Glomerular endothelial cell (primary cell): ENCODE measurements around the gene SYNGAP1. TPM values are rescaled to one million over a fixed set of nuclear protein-coding genes. Genes with fewer than 3 reads are reported as not detected.

ENCODE experiments used
- DNase-seq: peaks from one replicate; pipeline ENCODE4 v3.0.0-alpha.2; 2011; ENCODE audit warnings: low read depth, low spot score; ENCODE audit errors: extremely low read depth
- total RNA-seq: library from RNA; depleted of rRNA; stranded (reverse); fragments of >200 nt; gene quantifications from 2 replicates; pipeline ENCODE4 v1.2.3, GENCODE V29; 2015

The SYNGAP1 gene
- total RNA-seq, 1 donor from 2014 or later, result 6.1 TPM

- DNase-seq, result no peak
Measured at GRCh38 chr6:33420491-33421343, 852 bp downstream of the SYNGAP1 start.

GRCh38 chr6:33421344-33421643, 1.4 kb downstream of the SYNGAP1 start:
- DNase-seq, result no peak

- DNase-seq, result no peak
Measured at GRCh38 chr6:33423777-33424176, 3.9 kb downstream of the SYNGAP1 start.

GRCh38 chr6:33424855-33425667, 5.2 kb downstream of the SYNGAP1 start:
- no peak for DNase-seq

- no peak for DNase-seq
Measured at GRCh38 chr6:33425668-33426577, 6.1 kb downstream of the SYNGAP1 start.

- no peak for DNase-seq
Measured at GRCh38 chr6:33426590-33427511, 7.0 kb downstream of the SYNGAP1 start.

GRCh38 chr6:33427585-33428223, 7.8 kb downstream of the SYNGAP1 start:
- no peak for DNase-seq

- DNase-seq, result no peak
Measured at GRCh38 chr6:33428224-33428965, 8.5 kb downstream of the SYNGAP1 start.

- DNase-seq, result no peak
Measured at GRCh38 chr6:33428966-33429749, 9.3 kb downstream of the SYNGAP1 start.

GRCh38 chr6:33429750-33430052, 9.8 kb downstream of the SYNGAP1 start:
- DNase-seq, result no peak

GRCh38 chr6:33430334-33430733, 10.5 kb downstream of the SYNGAP1 start:
- DNase-seq, result no peak

- no peak for DNase-seq
Measured at GRCh38 chr6:33430991-33431879, 11.4 kb downstream of the SYNGAP1 start.

- DNase-seq, result no peak
Measured at GRCh38 chr6:33431880-33432541, 12.1 kb downstream of the SYNGAP1 start.

GRCh38 chr6:33432546-33432945, 12.7 kb downstream of the SYNGAP1 start:
- no peak for DNase-seq

GRCh38 chr6:33433001-33433543, 13.2 kb downstream of the SYNGAP1 start:
- DNase-seq, result no peak

- no peak for DNase-seq
Measured at GRCh38 chr6:33433544-33434191, 13.8 kb downstream of the SYNGAP1 start.
